Cardiac fibroblast (primary cell): ENCODE results near the gene TET1.
A peak's percentile ranks its signal among the peaks of the same experiment; 100 is the strongest.
"Not testable (repeated sequence)": the region's sequence is repeated elsewhere in the genome, so short reads cannot be mapped to it uniquely, and the experiment has no call there.

Experiments
- DNase-seq, 2 donors: peaks; one replicate each; pipeline versions ENCODE4 v3.0.0 to v3.0.0-alpha.2; 2010; ENCODE audit warnings: low read depth in 2 of 2
- H3K4me3 ChIP-seq, 2 donors: replicated peaks in 1 of 2; 1 replicate in 1 of 2; 2 replicates in 1 of 2; pipeline ENCODE4 v1.5.1; 2011; ENCODE audit warnings: low read depth in 2 of 2, low read length in 2 of 2, mild to moderate bottlenecking in 2 of 2, moderate library complexity in 1 of 2
- TF ChIP-seq, protein P1 (sequence below): IDR thresholded peaks from one replicate; pipeline ENCODE4 v1.5.1; 2011; ENCODE audit warnings: low read depth, mild to moderate bottlenecking, low read length, inconsistent platforms

Gene TET1

DNA sequence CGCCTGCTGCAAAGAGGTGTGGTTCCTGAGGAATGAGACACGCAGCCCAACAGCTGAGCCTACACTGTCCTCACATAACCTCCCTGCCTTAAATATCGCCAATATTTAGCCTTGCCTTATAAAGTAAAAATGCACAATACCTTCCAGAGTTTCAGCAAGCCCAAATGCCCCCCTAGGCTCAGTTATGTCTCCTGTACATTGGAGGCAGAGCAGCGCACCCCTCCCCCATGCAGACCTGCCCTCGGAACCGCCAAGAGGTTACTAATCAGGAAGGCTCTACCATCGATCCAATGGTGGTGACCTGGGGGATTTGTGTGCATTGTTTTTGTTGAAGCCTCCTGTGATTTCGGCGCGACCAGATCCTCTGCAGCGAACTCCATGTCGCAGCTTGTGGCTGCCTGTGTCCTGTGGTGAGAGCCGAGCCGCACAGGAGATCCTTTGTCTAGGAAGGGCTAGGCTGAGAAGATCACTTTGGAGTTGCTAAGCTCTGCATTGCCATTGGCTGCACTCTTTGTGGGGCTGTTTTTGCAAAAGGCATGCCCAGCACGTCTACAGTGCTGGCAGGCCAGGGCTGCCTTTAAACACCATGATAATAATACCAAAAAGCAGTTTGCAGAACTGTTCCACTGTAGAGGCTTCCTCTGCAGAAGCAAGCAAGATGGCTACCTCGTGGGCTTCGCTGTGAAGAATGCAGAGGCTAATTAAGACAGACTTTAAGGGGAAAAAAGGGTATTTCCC is 40.1 kb downstream of the TET1 start:
- DNase-seq: peak; percentile 77 to 89
- TF ChIP-seq, protein P1, sequence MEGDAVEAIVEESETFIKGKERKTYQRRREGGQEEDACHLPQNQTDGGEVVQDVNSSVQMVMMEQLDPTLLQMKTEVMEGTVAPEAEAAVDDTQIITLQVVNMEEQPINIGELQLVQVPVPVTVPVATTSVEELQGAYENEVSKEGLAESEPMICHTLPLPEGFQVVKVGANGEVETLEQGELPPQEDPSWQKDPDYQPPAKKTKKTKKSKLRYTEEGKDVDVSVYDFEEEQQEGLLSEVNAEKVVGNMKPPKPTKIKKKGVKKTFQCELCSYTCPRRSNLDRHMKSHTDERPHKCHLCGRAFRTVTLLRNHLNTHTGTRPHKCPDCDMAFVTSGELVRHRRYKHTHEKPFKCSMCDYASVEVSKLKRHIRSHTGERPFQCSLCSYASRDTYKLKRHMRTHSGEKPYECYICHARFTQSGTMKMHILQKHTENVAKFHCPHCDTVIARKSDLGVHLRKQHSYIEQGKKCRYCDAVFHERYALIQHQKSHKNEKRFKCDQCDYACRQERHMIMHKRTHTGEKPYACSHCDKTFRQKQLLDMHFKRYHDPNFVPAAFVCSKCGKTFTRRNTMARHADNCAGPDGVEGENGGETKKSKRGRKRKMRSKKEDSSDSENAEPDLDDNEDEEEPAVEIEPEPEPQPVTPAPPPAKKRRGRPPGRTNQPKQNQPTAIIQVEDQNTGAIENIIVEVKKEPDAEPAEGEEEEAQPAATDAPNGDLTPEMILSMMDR: no peak

DNA sequence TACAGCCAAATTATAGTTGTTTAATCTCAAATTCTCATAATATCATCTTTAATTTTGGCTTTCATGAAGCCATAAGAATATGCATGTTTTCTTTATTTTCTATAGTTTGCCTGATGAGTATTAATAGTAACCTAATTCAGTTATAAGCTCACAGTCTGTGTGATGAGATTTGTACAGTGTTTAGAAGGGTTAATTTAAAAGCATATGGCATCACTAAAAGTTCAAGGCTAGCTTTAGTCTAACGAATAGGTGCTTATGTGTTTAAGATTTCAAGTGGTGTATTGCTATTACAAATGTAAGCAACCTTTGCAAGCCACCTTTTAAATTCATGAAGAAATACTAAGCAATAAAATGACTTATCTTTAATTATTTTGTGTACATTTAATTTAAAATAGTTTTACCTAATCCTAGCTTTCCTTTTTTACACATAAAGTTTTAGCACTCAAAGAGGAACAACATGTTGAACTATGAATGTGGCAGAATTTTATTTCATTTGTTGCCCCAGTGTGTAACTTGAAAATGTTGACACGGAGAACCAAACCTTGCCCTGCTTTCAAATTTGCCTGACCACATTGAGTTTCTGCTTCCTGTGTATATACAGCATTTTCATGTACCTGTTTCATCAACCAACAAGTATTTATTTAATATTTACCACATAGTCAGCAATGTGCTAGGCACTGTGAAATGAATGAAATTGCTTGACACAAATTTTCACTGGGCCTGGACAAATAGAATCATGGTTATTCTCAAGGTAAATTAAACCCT is 41.5 kb downstream of the TET1 start:
- TF ChIP-seq, protein P1: no peak
- DNase-seq: no peak
- no peak overlapping the region for H3K4me3 ChIP-seq

More for the DNA sequence above, 40.1 kb downstream of the TET1 start:
- peak overlapping the region; percentile 26 to 54 for H3K4me3 ChIP-seq

DNA sequence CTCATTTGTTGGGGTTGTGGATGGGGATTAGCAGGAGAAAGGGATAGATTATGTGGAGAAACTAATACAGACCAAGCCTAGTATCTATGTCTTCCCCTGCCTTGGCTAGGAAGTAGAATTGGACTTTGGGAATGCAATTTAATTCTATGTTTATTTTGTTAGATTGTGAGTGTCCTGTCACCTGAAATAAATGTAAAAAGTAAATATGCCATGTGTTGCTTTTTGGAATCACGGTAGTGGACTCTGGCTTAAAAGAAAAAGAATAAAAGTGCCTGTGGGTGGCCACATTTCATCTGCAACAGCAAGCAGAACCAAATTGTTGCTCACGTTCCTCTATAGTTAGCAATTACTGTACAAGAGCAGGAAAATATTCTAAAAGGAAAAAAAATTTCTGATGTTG is 42.3 kb downstream of the TET1 start:
- TF ChIP-seq, protein P1: no peak
- H3K4me3 ChIP-seq: no peak overlapping the region
- no peak for DNase-seq

DNA sequence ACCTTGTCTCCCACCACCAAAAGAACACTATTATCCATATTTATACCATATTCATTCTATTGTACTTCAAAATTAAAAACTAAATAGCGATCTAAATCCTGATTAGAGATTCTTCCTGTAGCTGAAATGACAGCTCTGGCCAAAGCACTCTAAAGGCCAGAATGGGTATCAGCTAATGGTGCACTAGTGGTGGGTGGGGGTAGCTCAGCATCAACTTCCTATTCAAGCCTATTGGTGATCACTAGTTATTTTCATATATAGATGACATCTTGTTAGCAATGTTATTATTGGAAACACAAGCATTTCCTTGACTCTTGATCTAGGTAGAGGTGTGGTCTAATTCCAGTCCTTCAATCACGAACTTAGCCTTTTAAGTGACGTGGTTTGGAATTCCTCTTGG is 43.6 kb downstream of the TET1 start:
- TF ChIP-seq, protein P1: no peak
- no peak overlapping the region for H3K4me3 ChIP-seq
- no peak for DNase-seq

DNA sequence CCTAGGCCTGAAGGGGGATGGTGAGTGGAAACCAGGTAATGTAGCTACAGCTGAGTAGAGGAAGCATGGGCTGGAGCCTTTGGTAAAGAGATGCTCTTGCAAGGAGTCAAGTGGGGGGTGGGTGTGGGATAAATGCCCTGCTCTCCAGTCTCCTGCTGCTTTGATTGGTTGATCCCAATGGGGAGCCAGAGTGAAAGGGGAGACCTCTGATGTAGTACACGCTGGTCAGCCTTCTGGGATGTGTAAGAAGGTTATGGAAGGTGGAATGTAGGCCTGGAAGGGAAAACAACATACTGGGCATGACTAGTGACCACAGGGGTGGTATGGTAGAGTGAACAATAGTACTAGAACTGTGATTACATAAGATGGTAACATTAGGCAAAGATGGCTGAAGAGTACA is 44.3 kb downstream of the TET1 start:
- no peak overlapping the region for H3K4me3 ChIP-seq
- TF ChIP-seq, protein P1: no peak
- DNase-seq: no peak

DNA sequence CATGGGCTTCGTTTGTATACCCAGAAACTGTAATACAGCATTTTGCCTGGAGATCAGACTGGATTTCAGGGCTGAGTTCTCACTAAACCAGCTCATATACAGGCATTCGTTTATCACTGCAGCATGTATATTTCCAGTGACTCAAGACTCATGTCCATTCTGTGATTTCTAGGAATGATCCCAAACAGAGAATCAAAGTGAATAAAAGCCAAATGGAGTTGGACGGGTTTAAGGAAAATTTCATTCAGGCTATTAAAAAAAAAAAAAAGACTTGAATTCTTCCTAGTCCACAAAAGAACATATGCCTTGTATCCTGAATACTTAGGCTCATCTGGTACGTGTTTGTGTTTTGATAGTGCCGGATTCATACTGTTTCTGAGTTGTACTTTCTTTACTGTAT is 46.8 kb downstream of the TET1 start:
- TF ChIP-seq, protein P1: no peak
- peak in 1 of 2 donors; percentile 62 for DNase-seq
- no peak overlapping the region for H3K4me3 ChIP-seq

DNA sequence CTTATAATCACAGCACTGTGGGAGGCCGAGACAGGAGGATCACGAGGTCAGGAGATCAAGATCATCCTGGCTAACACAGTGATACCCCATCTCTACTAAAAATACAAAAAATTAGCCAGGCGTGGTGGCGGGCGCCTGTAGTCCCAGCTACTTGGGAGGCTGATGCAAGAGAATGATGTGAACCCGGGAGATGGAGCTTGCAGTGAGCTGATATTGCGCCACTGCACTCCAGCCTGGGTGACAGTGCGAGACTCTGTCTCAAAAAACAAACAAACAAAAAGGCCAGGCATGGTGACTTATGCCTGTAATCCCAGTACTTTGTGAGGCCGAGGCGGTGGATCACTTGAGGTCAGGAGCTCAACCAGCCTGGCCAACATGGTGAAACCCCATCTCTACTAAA is 49.9 kb downstream of the TET1 start:
- DNase-seq, H3K4me3 ChIP-seq: not testable (repeated sequence)
